Nephron (organoid): ENCODE results near the gene MCRIP1.

Experiments
- H3K27ac Mint-ChIP-seq, 3 experiments: 2 replicates each; pipeline ENCODE4 v1.8.0; 2020; ENCODE audit warnings: mixed read lengths in 3 of 3, mild to moderate bottlenecking in 2 of 3, moderate library complexity in 1 of 3
- H3K27me3 Mint-ChIP-seq: 2 replicates; pipeline ENCODE4 v1.8.0; 2021; ENCODE audit warnings: low read depth, mild to moderate bottlenecking, moderate library complexity, mixed read lengths
- H3K36me3 Mint-ChIP-seq: 2 replicates; pipeline ENCODE4 v1.8.0; 2020; ENCODE audit warnings: low read depth, mixed read lengths
- H3K4me1 Mint-ChIP-seq: 2 replicates; pipeline ENCODE4 v1.8.0; 2020; ENCODE audit warnings: mixed read lengths
- H3K4me3 Mint-ChIP-seq, 3 experiments: 2 replicates each; pipeline ENCODE4 v1.8.0; 2020; ENCODE audit warnings: mild to moderate bottlenecking in 3 of 3, mixed read lengths in 3 of 3, moderate library complexity in 2 of 3
- H3K9me3 Mint-ChIP-seq: 2 replicates; pipeline ENCODE4 v1.8.0; 2020; ENCODE audit warnings: mixed read lengths
- CTCF ChIP-seq, 3 experiments: fragments of 200-600 bp; sonication (generic); IDR thresholded peaks; one replicate each; pipeline ENCODE4 v1.5.0; 2021; ENCODE audit warnings: antibody characterized with exemption in 3 of 3; ENCODE audit not compliant: unreplicated experiment in 3 of 3

Gene MCRIP1

GRCh38 chr17:81810892-81811704, 22.0 kb downstream of the MCRIP1 start:
- TF ChIP-seq CTCF (IDR thresholded peaks at IDR 0.05; ENCODE audit: unreplicated experiment in 3 of 3): no peak
- H3K27ac Mint-ChIP-seq: no peak overlapping the region
- peaks cover 7% of the 10 kb centered on the region for H3K36me3 Mint-ChIP-seq
- H3K9me3 Mint-ChIP-seq: no peaks in the 10 kb centered on the region
- H3K4me3 Mint-ChIP-seq: no peak overlapping the region
- H3K27me3 Mint-ChIP-seq: peaks cover 40% of the 10 kb centered on the region
- H3K4me1 Mint-ChIP-seq: no peaks in the 10 kb centered on the region

DNA sequence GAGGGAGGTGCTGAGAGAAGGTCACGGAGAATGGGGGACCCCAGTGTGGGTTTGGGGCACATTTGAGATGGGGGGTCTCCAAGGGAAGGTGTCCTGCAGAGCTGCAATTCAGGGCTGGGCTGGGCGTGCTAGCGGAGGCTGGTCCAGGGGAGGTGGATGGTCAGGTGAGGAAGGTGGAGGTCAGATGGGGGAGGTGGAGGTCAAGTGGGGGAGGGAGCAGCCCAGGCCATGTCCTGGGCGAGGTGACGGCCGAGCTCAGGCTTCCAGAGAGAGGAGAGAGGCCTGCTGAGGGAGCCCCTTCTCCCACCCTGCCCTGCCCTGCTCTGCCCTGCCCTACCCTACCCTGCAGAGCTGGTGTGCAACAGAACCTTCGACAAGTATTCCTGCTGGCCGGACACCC, 22.6 kb downstream of the MCRIP1 start:
- no peak for TF ChIP-seq CTCF (IDR thresholded peaks at IDR 0.05; ENCODE audit: unreplicated experiment in 3 of 3)
- Mint-ChIP-seq H3K4me1 (no peaks in the 10 kb centered on the region), H3K9me3 (no peaks in the 10 kb centered on the region), H3K36me3 (peaks cover 7% of the 10 kb centered on the region), H3K27ac (no peak overlapping the region), H3K4me3 (no peak overlapping the region), H3K27me3 (peaks cover 45% of the 10 kb centered on the region)

- H3K4me3 Mint-ChIP-seq: no peak overlapping the region
- no peak for TF ChIP-seq CTCF (IDR thresholded peaks at IDR 0.05; ENCODE audit: unreplicated experiment in 3 of 3)
- H3K27ac Mint-ChIP-seq: no peak overlapping the region
- no peaks in the 10 kb centered on the region for H3K4me1 Mint-ChIP-seq
- peaks cover 7% of the 10 kb centered on the region for H3K36me3 Mint-ChIP-seq
- peaks cover 50% of the 10 kb centered on the region for H3K27me3 Mint-ChIP-seq
- no peaks in the 10 kb centered on the region for H3K9me3 Mint-ChIP-seq
These were observed 23.5 kb downstream of the MCRIP1 start for GRCh38 chr17:81809556-81809998.

GRCh38 chr17:81808778-81809555, 24.1 kb downstream of the MCRIP1 start:
- H3K4me1 Mint-ChIP-seq: no peaks in the 10 kb centered on the region
- no peaks in the 10 kb centered on the region for H3K9me3 Mint-ChIP-seq
- H3K4me3 Mint-ChIP-seq: peak overlapping the region in 1 of 3 experiments; percentile 8
- peaks cover 50% of the 10 kb centered on the region for H3K27me3 Mint-ChIP-seq
- no peak for TF ChIP-seq CTCF (IDR thresholded peaks at IDR 0.05; ENCODE audit: unreplicated experiment in 3 of 3)
- peaks cover 7% of the 10 kb centered on the region for H3K36me3 Mint-ChIP-seq
- H3K27ac Mint-ChIP-seq: no peak overlapping the region

GRCh38 chr17:81807839-81808238, 25.3 kb downstream of the MCRIP1 start:
- Mint-ChIP-seq H3K27me3 (peaks cover 61% of the 10 kb centered on the region), H3K36me3 (peaks cover 7% of the 10 kb centered on the region), H3K27ac (no peak overlapping the region), H3K9me3 (no peaks in the 10 kb centered on the region), H3K4me3 (no peak overlapping the region), H3K4me1 (no peaks in the 10 kb centered on the region)
- no peak for TF ChIP-seq CTCF (IDR thresholded peaks at IDR 0.05; ENCODE audit: unreplicated experiment in 3 of 3)
